HG03520 (cell line): ENCODE data around the gene IL32.

ENCODE experiments used
- ATAC-seq: cut with Tn5 transposase; IDR thresholded peaks from one replicate; pipeline ENCODE4 v1.9.1; 2021; ENCODE audit warnings: mild to moderate bottlenecking, moderate library complexity; ENCODE audit not compliant: unreplicated experiment

Gene IL32

DNA sequence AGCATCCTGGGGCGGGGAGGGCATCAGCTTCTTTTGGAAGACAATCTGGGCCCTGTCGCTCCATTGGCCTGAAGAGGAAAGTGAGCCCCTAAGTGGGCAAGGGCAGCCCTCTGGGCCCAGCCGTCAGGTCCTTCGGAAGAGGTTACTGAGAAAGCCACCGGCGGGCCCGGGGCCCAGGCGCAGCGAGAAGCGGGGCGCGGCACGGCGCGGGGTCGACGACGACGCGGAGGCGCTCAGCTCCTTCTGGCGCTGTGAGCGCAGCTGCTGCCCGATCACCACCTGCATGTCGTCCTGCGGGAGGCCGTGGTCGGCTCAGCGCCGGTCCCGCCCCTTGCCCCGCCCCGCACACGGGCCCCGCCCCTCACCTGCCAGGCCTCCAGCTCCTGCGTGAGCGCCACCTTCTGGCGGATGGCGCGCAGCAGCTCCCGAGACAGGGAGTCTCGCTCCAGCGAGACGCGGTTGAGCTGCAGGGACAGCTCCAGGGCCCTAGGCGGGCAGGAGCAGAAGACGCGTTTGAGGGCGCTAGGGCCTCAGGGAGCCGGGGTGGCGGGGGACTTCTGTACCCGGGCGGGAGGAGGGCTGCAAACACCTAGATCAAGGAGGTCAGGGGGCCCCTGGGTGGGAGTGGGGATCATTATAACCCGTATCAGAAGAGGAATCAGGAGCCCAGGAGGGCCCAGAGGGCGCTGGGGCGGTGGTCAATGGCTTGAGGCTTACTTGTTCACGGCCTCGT lies 37.3 kb upstream of the IL32 start:
- ATAC-seq: no peak

DNA sequence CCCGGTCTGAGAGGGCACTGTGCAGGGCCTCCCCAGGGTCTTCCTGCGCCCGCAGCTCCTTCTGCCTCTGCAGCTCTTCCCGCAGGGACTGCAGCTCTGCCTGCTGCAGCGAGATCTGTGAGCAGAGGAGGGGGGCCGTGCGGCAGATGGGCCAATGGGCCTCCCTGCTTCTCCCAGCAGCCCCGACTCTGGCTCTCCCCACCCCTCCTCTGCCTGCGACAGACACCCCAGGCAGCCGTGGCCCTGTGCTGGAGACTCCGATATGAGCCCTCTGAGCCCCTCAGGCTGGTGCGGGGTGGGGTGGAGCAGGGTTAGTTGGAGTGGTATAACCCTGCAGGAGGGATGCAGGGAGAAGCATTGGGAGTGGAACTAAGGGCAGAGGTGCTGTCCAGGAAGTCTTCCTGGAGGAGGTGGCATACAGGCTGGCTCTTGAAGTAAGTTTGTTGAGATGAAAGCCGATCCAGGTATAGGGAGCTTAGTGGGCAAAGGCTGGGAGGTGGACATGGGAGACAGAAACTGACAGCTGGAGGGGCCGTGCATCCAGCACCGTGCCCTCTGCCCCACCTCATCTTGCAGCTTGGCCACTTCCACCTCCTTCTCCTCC lies 36.6 kb upstream of the IL32 start:
- no peak for ATAC-seq

DNA sequence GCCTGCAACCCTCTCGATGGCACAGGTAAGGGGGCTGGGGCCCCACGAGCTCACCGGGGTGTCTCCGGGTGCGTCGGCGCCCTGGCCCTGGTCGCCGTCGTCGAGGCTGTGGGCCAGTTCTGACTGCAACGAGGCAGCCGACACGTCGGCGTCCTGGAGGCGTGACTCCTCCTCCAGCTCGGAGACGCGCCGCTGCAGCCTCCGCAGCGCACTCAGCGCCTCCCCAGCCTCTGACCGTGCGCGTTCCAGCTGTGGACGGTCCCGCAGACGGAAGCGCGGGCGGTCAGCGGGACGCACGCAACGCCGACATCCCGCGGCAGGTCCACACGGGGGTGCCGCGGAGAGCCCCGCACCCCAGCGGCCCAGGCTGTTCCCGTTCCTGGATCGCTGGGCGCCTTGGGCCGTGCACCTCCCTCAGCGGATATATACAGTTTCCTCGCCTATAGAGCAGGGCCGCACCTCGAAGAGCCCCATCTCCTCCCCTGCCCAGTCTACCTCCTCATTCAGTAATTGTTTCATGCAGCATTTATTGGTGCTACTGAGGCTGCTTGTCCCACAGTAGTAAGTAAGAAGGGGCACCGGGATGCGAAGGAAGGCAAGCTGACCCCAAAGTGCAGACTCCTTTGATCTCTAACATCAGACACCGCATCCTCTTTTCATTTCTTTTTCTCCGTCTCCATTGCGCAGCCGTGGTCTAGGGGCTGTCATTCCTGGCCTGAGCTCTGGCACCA lies 35.8 kb upstream of the IL32 start:
- ATAC-seq: no peak

DNA sequence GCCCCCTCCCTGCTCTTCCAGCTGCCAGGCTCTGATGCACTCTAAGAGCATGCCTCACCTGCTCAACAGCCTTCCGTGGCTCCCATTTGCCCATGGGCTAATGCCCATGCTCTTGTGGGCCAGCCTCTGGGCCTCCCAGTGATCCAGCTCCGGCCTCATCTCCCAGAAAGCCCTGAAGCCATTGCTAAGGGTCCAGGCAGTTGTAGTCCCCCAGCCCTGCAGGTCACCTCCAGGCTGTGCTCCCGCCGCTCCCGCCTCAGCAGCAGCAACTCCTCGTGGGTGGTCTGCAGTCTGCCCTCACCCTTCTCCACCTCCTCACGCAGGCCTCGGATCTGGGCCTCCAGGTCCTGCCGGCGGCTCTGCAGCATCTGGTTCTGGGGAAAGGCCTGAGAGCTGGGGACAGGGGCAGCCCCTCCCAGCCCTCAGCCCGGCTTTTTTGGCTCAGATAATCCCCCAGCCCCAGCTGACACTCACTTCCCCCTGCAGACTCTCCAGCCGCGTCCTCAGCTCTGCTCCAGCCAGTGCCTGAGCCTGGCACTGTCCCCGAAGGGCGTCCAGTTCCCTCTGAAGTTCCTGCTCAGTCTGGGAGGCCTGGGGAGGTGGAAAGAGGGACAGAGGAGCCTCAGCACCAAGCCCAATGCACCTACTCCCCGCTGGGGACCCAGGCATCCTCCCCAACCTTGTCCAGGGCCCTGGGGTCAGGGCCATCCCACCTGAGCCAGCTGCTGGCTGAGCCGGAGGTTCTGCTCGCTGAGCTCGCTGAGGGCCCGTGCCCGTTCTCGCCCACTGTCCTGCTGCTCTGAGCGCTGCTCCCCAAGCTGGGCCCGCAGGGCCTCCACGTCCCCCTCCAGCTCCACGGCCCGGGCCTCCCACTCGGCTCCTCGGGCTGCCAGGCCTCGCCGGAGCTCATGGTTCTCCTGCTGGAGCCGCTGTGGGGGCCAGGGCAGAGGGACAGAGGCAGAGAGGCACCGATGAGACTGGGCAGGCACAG lies 34.9 kb upstream of the IL32 start:
- no peak for ATAC-seq

DNA sequence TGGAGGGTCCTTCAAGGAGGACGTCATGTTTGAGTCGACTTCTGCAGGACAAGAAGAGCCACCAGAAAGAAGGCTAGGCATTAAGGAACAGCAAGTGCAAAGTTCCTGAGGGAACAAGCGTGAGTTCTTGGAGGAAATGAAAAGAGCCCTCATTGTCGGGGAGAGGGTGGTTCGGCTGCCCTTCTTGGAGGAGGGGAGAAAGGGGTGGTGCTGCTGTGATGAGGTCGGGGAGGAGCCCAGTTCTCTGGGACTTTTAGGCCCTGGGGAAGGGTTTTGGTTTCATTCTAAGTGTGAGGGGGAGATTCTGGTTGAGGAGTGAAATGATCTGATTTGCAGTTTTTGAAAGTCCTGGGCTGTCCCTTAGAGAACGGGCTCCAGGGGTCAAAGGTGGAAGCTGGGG lies 32.8 kb upstream of the IL32 start:
- ATAC-seq: no peak

DNA sequence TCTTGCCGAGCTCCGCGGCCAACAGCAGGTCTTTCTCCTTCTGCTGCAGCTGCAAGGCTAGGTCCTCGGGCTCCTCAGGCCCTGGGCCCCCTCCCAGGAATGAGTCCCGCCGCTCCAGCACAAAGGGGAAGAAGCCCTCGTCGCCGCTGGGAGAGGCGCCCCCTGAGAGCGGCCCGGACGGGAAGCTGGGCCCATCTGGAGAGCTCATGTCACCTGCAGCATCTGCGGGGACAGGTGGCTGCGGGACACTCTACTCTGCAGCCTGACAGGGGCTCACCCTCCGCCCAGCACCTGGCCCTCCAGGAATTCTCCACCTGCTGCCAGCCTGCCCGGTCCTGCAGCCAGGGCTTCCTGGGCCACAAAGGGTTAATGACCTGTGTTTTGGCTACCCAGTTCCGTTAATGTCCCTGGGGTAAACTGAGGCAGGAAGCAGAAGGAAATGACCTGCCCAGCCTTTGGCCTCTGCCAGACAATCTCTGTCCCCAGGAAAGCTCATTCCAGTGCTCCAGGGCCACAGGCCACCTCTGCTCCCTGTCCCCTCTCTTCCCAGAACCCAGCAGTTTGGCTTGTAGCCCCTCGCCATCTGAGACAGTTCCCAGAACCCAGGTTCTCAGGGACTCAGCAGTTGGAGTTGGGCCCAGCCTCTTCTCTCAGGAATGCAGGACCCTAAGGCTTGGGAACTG lies 30.0 kb upstream of the IL32 start:
- no peak for ATAC-seq

DNA sequence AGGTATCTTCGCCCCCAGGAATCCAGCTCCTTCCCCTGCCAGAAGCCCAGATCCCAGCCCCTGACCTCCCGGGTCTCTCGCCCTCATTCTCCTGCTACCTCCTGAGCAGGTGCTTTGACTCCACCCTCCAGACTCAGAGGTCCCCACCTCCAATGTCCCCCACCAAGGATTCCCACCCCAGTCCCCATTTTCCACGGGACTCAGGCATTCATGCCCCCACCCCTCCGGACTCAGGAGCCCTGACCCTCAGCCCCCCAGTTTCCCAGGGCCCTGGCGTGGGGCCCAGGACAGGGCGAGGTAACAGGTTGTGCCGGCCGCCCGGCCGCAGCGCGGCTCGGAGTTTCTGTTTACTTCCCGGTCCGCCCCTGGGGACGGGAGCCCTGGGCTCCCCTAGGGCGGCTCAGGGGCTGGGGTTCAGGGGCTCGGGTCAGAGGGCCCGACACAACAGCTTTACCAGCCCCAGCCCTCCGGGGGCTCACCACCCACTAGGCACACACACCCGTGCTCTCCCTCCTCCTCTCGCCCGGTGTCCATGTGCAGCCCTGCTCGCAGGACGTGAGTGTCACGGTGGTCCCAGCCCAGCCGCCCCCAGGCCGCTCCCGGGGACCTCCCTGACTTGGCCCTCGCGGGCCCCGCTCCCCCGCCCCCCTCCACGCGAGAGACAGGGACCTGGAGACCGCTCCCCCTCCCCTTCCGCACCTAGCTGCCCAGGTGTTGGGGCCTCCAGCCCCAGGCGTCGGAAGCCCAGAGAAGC lies 29.3 kb upstream of the IL32 start:
- no peak for ATAC-seq

DNA sequence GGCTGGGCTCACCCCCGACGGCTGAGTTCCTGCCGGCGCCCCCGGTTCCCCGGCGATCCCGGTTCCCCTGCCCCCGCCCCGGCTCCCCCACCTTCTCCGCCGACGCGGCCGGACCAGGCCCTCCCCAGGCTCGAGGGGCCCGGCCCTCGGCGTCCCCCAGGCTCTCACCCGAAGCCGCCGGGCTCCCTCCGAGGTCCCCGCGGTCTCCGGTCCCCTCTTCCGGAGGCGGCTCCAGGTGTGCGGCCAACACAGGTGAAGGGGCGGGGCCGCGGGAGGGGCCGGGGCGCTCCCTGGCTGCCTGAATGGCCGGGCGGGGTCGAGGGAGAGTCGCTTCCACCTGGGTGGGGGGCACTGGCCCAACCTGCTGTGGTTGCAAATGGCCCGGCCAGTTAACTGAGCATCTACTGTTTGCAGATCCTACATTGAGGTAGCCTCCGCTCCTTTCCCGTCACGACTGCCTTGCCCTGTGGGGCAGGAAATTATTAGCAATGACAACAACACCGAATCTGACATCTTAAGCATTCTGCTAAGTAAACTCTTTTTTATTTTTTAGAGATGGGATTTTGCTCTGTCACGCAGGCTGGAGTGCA lies 28.6 kb upstream of the IL32 start, which contains the start of gene BICDL2:
Gene BICDL2, minus strand, starts transcription at position 219 of the 590 bp plus-strand sequence. CDS start 1,448 bp downstream, outside the sequence.
- no peak for ATAC-seq

DNA sequence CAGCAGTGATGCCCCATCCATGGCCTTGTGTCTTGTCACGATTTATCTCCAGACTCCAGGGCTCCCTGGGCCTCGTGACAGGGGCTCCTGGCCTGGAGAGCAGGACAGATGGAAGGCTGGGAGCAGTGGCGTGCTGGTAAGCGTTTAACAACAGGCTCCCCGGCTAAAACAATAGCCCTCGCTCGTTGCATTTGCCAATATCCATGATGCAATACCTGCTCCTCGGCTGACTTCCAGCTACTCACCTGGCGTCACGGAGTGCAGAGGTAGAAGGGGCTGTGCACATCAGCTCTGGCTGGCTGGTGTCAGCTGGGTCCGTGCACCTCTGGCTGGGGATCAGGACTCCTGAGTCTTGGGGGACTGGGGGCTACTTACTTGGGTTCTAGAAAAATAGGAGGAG lies 27.2 kb upstream of the IL32 start:
- no peak for ATAC-seq

DNA sequence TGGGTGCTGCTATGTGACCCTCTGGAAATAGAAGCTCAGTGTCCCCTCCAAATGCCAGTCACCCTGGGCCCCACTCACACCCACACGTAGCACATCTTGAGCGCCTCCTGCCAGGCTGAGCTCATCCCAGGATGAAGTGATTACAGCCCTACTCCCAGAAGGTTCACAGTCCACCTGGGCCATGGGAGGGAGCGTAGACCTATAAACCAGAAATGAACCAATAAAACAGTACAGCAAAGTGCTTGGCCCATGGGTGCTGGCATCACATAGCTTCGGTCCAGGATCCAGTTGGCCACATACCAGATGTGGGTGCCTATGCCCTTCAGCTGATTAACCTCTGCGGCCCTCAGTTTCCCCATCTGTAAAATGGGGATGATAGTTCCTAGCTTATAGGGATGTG lies 26.5 kb upstream of the IL32 start:
- no peak for ATAC-seq

DNA sequence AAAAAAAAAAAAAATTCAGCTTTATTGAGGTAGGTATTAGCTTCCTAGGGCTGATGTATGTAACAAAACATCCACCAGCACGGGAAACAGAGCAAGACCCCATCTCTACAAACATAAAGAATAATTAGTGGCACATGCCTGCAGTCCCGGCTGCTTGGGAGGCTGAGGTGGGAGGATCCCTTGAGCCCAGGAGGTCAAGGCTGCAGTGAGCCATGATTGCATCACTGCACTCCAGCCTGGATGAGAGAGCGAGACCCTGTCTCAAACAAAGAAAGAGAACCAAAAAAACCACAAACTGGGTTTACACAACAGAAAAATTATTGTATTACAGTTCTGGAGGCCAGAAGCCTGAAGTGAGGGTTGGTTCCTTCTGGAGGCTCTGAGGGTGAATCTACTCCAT lies 23.1 kb upstream of the IL32 start:
- ATAC-seq: no peak

DNA sequence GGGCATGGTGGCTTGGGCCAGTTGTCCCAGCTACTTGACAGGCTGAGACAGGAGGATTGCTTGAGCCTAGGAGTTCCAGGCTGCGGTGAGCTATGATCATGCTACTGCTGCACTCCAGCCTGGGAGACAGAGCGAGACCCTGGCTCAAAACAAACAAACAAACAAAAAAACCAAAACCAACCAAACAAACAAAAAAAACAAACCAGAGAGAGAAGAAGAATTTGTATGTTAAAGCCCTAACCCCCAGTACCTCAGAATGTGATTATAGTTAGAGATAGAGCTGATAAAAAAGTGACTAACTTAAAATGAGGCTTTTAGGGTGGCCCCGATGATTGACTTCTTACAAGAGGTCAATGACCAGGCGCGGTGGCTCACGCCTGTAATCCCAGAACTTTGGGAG lies 20.7 kb upstream of the IL32 start:
- no peak for ATAC-seq

DNA sequence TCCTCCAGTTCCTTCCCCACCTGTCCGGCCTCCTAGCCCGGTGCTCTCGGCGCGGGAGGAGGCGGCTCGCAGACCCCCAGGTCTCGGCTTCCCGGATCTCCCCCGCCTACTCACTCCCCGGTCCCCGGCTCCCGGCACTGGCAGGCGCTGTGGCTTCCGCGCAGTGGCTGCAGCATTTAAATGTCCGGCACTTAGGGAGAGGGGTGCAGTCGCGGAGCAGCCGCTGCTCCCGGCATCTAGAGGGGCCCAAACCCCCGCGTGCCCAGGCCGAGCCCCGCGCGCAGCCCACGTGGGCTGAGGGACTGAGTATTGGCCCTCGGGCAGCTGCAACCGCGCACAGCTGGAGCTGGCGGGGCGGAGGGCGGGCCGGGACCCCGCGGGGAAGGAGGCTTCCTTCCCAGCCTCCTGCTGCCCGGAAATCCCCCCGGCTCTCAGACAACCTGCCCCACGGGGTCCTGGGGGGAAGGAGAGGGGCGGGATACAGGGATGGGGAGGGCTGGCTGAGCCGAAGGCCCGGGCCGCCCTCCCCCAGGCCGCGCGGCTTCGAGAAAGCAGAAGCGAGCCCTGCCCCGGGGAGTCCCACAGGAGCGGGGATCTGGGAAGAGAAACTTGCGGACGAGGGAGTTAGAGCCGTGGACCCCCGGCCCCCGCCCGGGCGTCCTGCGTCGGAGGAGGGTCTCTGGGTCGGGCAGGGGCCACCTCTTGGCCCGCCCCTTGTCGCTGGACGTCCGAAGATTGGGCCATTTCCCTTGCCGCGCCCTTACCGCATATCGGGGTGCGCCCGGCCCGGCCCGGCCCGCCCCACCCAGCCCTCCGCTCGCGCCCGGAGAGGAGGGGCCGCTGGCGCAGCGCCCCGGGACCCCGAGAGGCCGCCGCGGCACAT lies 19.4 kb upstream of the IL32 start, which contains the start of gene MMP25:
Gene MMP25, plus strand, starts transcription at position 804 of the 883 bp plus-strand sequence. CDS start 357 bp downstream, outside the sequence.
- ATAC-seq: no peak

DNA sequence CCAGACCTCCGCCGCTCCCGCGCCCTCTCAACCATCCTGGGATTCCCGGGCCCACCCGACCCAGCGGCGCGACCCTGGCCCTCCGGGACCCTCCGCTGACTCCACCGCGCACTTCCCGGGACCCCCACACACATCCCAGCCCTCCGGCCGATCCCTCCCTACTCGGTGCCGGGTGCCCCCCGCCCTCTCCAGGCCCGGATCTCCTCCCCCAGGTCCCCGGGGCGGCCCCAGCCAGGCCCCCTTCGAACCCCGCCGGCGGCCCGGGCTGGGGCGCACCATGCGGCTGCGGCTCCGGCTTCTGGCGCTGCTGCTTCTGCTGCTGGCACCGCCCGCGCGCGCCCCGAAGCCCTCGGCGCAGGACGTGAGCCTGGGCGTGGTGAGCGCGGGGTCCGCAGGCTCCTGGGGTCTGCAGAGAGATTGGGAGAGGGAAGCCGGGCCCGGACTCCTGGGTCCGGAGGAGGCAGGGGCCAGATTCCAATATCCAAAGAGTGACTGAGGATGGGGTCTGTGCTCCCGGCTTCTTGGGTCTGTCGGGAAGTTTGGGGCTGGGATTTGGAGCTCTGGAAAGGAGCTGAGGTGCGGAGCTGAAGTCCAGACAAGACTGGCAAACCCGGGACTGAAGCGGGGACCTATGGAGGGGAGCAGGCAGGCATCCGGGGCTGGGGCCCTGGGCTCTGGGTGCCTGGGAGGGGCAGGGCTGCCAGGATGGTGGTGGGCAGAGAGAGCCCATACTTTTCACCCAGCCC lies 18.6 kb upstream of the IL32 start:
- ATAC-seq: no peak

DNA sequence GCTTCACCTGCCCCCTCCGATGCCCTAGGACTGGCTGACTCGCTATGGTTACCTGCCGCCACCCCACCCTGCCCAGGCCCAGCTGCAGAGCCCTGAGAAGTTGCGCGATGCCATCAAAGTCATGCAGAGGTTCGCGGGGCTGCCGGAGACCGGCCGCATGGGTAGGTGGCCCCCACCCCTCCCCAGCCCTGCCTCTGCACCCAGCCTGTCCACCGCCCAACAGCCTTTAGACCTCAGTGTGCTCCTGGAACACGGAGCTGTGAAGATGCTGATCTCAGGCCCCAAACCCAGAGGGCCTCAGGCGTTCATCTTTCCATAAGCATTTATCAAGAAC lies 18.1 kb upstream of the IL32 start:
- no peak for ATAC-seq

DNA sequence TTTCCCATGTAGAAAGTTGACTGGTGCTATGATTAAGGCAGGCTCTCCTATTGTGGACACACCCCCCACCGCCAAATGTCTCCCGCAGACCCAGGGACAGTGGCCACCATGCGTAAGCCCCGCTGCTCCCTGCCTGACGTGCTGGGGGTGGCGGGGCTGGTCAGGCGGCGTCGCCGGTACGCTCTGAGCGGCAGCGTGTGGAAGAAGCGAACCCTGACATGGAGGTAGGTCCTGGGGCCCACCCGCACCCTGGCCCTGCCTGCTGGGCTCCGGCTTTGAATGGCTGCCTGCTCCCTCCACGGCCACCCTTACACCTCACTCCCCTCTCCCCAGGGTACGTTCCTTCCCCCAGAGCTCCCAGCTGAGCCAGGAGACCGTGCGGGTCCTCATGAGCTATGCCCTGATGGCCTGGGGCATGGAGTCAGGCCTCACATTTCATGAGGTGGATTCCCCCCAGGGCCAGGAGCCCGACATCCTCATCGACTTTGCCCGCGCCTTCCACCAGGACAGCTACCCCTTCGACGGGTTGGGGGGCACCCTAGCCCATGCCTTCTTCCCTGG lies 15.4 kb upstream of the IL32 start:
- ATAC-seq: no peak

DNA sequence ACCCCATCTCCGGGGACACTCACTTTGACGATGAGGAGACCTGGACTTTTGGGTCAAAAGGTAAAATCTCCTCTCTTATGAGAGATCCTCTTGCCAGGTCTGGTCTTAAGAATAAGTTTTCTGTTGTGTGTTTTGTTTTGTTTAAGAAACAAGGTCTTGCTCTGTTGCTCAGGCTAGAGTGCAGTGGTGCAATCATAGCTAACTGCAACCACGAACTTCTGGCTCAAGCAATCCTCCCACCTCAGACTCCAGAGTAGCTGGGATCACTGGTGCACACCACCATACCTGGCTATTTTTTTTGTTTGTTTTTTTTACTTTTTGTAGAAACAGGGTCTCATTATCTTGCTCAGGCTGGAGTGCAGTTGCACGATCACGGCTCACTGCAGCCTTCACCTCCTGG lies 15.0 kb upstream of the IL32 start:
- no peak for ATAC-seq
